ENCODE data around the gene GFPT2.

DNA sequence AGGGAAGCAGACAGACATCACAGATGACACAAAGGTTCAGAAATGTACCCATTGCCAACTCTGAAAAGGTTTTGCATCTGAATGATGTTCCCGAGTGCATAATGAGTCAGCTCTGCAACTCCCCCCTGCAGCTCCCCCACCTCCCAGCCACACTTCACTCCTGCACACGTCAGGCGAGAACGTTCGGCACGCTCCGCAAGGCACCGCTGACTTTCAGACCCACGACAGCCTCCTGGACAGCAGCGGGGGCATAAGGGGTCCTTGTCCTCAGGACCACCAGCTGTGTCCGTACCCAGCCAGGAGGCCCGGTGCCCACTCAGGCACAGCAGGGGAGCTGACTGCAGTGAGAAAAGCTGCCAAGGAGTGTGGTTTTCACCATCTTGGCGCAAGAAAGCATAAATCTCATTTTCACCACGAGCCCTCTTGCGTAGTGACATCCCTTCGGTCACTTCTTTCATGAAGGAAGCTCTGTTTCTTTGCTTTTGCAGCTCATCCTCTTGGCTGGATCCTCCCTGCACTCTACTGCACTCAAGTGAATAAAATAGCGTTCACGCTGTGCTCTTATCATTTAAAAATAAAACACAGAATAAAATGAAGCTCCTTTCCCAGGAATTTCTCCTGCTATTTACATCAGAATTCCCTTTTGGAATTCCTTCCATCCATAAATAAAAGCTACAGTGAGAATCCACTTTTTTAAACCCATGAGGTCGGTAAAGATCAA lies 9.9 kb downstream of the GFPT2 start:
- TF ChIP-seq CTCF (IDR thresholded peaks at IDR 0.05; ENCODE audit: borderline replicate concordance, extremely low read depth, low read length, poor library complexity, severe bottlenecking) (no peak), EZH2 (IDR thresholded peaks at IDR 0.05; ENCODE audit: borderline replicate concordance, low read depth, low read length, severe bottlenecking) (no peak)

Data from DND-41 (cell line).